Testis (tissue), 3 donors: ENCODE measurements around the gene SMG6. TPM values are rescaled to one million over a fixed set of nuclear protein-coding genes. Genes with fewer than 3 reads are reported as not detected.

ENCODE experiments used
- DNase-seq: peaks from one replicate; pipeline ENCODE4 v3.0.0-alpha.2; 2019
- H3K27ac ChIP-seq, 2 donors: fragments of 200-600 bp; sonication (generic); one replicate each; pipeline ENCODE4 v1.5.1; 2019
- H3K27me3 ChIP-seq: fragments of 200-600 bp; sonication (generic); one replicate; pipeline ENCODE4 v1.5.1; 2019
- H3K36me3 ChIP-seq: fragments of 200-600 bp; sonication (generic); one replicate; pipeline ENCODE4 v1.5.1; 2017; ENCODE audit warnings: low read depth; ENCODE audit errors: missing control alignments
- H3K4me1 ChIP-seq: fragments of 200-600 bp; sonication (generic); one replicate; pipeline ENCODE4 v1.5.1; 2019
- H3K4me3 ChIP-seq, 2 donors: fragments of 200-600 bp; sonication (generic); one replicate each; pipeline ENCODE4 v1.5.1; 2017 to 2019
- H3K9me3 ChIP-seq: fragments of 200-600 bp; sonication (generic); one replicate; pipeline ENCODE4 v1.5.1; 2017
- POLR2A ChIP-seq: fragments of 450-650 bp; IDR thresholded peaks from one replicate; pipeline ENCODE4 v1.6.1; 2017; ENCODE audit warnings: antibody characterized with exemption, mild to moderate bottlenecking, moderate library complexity
- WGBS, 2 donors: methylation state at CpG; one replicate each; pipeline ENCODE4 v1.1.5; 2018; 5-methylcytosine and 5-hydroxymethylcytosine counted together
- intact Hi-C: fragments of 100-400 bp; cut with DNase I; formaldehyde crosslinking; loops from one replicate; pipeline ENCODE4 v1.15.1; 2023; ENCODE audit warnings: low total_unique reads
- polyA plus RNA-seq: library from polyadenylated mRNA; stranded (reverse); fragments of 350-450 nt; fragmentation: Illumina TruSeq; extraction: RNeasy Lipid Tissue Mini Kit (QIAGEN cat#74804); gene quantifications from one replicate; pipeline ENCODE4 v1.2.3, GENCODE V29; 2014; ENCODE audit warnings: low read depth, low replicate concordance; ENCODE audit not compliant: insufficient read depth
- total RNA-seq, 2 donors: library from RNA; depleted of rRNA; stranded (reverse); fragments of >200 nt; gene quantifications; one replicate each; pipeline ENCODE4 v1.2.3, GENCODE V29; 2016
- TF ChIP-seq, protein P1 (sequence below), 3 experiments: fragments of 450-650 bp in 2 of 3; fragments of 200-600 bp in 1 of 3; sonication (generic) in 1 of 3; IDR thresholded peaks; one replicate each; pipeline ENCODE4 v1.5.1; 2016 to 2019; ENCODE audit warnings: antibody characterized with exemption in 3 of 3, mild to moderate bottlenecking in 2 of 3, moderate library complexity in 1 of 3

Gene SMG6
- total and polyA plus RNA-seq, 3 donors from 2014 or later = 68.7 to 86.5 (median 80.6) TPM

DNA sequence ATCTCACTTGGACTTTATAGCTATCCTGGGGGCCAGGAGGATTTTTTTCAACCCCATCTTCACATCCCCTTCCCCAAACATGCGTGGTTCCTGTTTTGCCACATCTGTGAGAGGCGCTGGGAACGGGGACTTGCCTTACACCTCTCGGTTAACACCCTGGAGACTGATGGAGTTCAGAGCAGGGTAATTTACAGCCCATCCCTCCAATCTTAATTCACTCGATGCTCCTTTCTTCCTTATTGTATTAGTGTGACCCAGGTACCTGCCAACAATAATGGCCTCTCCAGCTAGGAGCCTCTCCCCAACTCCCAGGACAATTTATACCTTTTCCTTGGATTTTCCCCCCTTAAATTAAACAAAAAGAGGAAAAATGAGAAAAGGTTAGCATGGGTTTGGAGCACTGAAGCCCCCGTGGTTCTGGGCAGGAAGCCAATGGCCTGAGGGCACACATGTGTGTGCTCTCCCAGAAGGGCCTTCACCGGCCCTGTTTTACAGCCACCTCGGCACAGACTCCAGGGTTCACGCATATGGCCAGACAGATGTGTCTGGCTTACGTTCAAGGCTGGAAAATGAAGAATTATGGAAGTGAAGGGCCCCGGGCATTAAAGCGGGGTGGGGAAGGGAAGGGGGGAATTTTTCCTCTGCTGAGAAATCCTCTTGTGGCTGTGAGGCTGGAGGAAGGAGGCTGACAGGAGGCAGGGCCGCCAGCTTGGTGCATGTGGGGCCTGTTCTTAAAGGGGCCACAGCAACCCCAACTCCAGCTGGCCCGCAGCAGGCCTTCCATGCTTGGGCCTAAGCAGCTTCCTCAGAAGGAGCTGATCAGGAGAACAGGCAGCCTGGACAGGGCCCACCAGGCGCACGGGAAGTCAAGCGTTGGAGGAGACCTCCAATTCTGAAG is 227.2 kb downstream of the SMG6 start:
- Histone ChIP-seq H3K27me3 (no peaks in the 10 kb centered on the region), H3K9me3 (no peaks in the 10 kb centered on the region), H3K27ac (peak overlapping the region; percentile 42 to 78), H3K36me3 (no peaks in the 10 kb centered on the region), H3K4me3 (no peak overlapping the region), H3K4me1 (peaks cover 37% of the 10 kb centered on the region)
- TF ChIP-seq, protein P1, sequence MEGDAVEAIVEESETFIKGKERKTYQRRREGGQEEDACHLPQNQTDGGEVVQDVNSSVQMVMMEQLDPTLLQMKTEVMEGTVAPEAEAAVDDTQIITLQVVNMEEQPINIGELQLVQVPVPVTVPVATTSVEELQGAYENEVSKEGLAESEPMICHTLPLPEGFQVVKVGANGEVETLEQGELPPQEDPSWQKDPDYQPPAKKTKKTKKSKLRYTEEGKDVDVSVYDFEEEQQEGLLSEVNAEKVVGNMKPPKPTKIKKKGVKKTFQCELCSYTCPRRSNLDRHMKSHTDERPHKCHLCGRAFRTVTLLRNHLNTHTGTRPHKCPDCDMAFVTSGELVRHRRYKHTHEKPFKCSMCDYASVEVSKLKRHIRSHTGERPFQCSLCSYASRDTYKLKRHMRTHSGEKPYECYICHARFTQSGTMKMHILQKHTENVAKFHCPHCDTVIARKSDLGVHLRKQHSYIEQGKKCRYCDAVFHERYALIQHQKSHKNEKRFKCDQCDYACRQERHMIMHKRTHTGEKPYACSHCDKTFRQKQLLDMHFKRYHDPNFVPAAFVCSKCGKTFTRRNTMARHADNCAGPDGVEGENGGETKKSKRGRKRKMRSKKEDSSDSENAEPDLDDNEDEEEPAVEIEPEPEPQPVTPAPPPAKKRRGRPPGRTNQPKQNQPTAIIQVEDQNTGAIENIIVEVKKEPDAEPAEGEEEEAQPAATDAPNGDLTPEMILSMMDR (IDR thresholded peaks at IDR 0.05) = no peak
- TF ChIP-seq POLR2A = no peak
- WGBS, 2 donors = 61 to 65% methylated on average over 17 of the region's 17 CpGs
- DNase-seq = no peak
- intact Hi-C loops = no loop called here

DNA sequence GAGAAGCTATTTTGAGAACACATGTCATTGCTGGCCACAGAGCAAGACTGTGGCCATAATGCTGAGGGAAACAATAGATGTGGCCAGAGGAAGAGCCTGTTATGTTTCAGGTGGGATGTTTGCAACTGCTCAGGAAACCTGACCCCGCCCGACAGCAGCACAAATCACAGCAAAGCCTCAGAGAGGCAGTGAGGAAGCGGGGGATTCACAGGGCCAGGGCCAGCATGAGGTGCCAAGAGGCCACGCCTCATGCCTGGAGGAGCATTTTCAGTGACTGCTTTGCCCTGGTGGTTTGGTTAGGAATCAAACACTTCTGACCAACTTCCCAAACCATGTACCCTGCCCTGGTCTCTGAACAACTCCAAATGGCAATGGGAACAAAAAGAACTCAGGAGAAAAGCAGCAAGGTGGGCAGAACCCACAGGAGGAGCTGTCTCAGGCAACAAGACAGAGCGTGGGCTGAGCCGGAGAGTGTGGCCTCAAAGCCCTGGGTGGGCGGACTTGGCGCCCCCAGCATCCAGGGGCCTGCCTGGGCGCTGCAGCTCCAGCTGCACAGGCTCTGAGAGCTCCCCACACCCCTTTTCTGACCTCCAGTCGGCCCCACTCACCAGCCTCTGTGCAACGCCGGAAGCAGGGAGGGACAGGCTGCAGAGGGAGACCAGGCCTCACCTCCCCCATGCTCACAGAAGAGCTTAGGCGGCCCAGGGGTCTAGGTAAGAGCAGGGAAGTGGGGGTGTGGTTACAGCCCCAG is 228.1 kb downstream of the SMG6 start:
- Histone ChIP-seq H3K4me3 (no peak overlapping the region), H3K36me3 (no peaks in the 10 kb centered on the region), H3K4me1 (peaks cover 42% of the 10 kb centered on the region), H3K27me3 (no peaks in the 10 kb centered on the region), H3K27ac (peak overlapping the region; percentile 42 to 78), H3K9me3 (no peaks in the 10 kb centered on the region)
- WGBS, 2 donors = 55 to 60% methylated on average over 13 of the region's 13 CpGs
- no peak for DNase-seq
- intact Hi-C loops = no loop called here
- TF ChIP-seq, protein P1 (IDR thresholded peaks at IDR 0.05) = peak in 1 of 3 experiments; percentile 10
- TF ChIP-seq POLR2A = no peak

DNA sequence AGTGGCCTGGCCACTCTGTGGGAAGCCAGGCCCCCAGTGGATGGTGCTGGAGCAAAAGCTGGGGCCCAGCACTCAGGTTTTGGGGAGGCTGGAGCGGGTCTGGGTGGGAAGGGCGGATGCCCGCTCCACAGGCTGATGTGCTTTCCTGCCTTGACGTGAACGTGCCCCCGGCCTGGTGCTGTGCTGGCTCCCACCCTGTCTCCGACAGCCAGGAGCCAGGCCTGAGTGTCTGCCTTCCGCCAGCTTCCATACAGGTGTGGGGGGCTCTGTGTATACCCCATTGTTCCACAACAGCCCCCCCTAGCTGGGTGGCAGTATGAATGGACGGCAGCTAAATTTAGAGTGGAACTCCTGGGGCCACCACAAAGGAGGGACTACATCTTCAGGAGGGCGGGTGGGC is 228.7 kb downstream of the SMG6 start:
- Histone ChIP-seq H3K27me3 (no peaks in the 10 kb centered on the region), H3K9me3 (no peaks in the 10 kb centered on the region), H3K4me3 (no peak overlapping the region), H3K36me3 (no peaks in the 10 kb centered on the region), H3K4me1 (peaks cover 42% of the 10 kb centered on the region), H3K27ac (peak overlapping the region; percentile 42 to 78)
- WGBS, 2 donors = 80 to 88% methylated on average over 2 to 10 of the region's 10 CpGs
- intact Hi-C loops = no loop called here
- no peak for TF ChIP-seq POLR2A
- TF ChIP-seq, protein P1 (IDR thresholded peaks at IDR 0.05) = no peak
- DNase-seq = no peak

DNA sequence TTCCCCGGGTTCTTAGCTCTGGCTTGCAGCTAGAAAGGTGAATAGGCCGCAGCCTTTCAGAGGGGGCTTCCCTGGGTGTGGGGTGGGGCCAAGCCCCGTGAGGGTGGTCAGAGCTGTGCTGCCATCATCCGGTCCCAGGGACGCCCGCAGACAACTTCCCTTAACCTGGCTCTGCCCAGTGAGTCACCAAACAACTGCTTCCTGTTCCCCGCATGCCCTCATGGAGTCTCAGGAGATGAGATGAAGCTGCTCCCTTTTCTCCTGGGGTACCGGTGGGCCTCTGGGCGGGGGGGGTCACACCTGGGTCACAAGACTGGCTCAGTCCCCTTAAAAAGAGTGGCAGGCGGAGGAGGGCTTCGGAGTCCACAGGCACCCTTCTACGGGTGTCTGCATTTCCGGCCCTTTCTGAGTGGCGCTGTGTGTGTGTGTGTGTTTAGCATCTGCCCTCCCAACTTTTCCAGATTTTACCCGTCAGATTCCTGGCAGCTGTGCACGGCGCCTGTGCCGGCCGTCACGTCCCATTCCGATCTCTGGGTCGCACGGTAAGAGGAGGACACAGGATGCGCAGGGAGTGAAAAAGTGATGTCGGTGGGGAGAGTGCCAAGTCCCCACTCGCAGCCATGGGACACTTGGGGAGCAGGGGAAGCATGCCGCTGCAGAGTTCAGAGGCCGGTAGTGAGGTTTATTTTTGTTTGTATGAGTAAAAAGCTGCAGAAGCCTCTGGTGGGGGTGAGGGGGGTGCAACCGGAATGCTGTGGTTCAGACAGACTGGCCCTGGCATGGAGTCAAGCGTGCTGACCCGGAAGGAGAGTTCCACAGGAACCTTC is 231.9 kb downstream of the SMG6 start:
- Histone ChIP-seq H3K36me3 (no peaks in the 10 kb centered on the region), H3K27me3 (no peaks in the 10 kb centered on the region), H3K9me3 (no peaks in the 10 kb centered on the region), H3K27ac (peak overlapping the region; percentile 80 to 85), H3K4me3 (no peak overlapping the region), H3K4me1 (peaks cover 56% of the 10 kb centered on the region)
- intact Hi-C loops = no loop called here
- WGBS, 2 donors = 58 to 63% methylated on average over 26 to 27 of the region's 31 CpGs
- DNase-seq = no peak
- TF ChIP-seq POLR2A = no peak
- TF ChIP-seq, protein P1 (IDR thresholded peaks at IDR 0.05) = no peak
